Measurements from ENCODE around the gene TM7SF3.

DNA sequence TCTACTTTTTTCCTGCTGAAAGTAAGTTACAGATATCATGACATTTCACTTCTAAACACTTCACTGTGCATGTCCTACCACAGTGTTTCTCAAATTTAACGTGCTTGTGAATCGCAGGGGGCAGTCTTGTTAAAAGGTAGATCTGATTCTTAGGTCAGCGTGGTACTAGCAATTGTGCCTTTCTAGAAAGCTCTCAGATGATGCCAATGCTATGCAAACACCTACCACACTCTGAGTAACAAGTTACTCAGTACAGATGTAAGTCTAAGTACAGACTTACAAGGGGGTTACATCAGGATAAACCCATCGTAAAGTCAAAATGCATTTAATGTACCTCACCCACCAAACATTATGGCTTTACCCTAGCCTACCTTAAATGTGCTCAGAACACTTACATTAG, 22.4 kb downstream of the TM7SF3 start:
- TF ChIP-seq JUN (IDR thresholded peaks at IDR 0.05; ENCODE audit: borderline replicate concordance, insufficient read depth, insufficient read length, low read depth) (no peak), POLR2A (IDR thresholded peaks at IDR 0.05; ENCODE audit: low read depth, low read length) (no peak), POLR2AphosphoS5 (IDR thresholded peaks at IDR 0.05; ENCODE audit: insufficient read depth, low read depth, low read length) (no peak), EZH2 (IDR thresholded peaks at IDR 0.05; ENCODE audit: borderline replicate concordance, low read depth, low read length, severe bottlenecking) (no peak), FOS (IDR thresholded peaks at IDR 0.05; ENCODE audit: borderline replicate concordance, insufficient read depth, low read length) (no peak), GATA2 (IDR thresholded peaks at IDR 0.05; ENCODE audit: insufficient read depth, insufficient read length, low read depth, low read length) (no peak), MYC (IDR thresholded peaks at IDR 0.05; ENCODE audit: low read depth, low read length) (no peak)
- TF ChIP-seq, protein P1, sequence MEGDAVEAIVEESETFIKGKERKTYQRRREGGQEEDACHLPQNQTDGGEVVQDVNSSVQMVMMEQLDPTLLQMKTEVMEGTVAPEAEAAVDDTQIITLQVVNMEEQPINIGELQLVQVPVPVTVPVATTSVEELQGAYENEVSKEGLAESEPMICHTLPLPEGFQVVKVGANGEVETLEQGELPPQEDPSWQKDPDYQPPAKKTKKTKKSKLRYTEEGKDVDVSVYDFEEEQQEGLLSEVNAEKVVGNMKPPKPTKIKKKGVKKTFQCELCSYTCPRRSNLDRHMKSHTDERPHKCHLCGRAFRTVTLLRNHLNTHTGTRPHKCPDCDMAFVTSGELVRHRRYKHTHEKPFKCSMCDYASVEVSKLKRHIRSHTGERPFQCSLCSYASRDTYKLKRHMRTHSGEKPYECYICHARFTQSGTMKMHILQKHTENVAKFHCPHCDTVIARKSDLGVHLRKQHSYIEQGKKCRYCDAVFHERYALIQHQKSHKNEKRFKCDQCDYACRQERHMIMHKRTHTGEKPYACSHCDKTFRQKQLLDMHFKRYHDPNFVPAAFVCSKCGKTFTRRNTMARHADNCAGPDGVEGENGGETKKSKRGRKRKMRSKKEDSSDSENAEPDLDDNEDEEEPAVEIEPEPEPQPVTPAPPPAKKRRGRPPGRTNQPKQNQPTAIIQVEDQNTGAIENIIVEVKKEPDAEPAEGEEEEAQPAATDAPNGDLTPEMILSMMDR (IDR thresholded peaks at IDR 0.05; ENCODE audit: extremely low read depth in 1 of 2, insufficient read depth in 1 of 2, low read depth in 1 of 2, low read length in 2 of 2) = no peak
- TF ChIP-seq, protein P2, sequence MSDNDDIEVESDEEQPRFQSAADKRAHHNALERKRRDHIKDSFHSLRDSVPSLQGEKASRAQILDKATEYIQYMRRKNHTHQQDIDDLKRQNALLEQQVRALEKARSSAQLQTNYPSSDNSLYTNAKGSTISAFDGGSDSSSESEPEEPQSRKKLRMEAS (IDR thresholded peaks at IDR 0.05; ENCODE audit: insufficient read depth, insufficient read length) = no peak

All from endothelial cell of umbilical vein (primary cell).